A549 (cell line): ENCODE results near the gene SDHAF2. TPM values are rescaled to one million over a fixed set of nuclear protein-coding genes. Genes with fewer than 3 reads are reported as not detected.

ENCODE experiments used
- ATAC-seq, 2 experiments: fragments of 200-7000 bp in 1 of 2; fragments of >200 bp in 1 of 2; cut with Nextera tagmentation in 1 of 2; cut with Tn5 transposase in 1 of 2; 3 replicates each; pipeline versions ENCODE4 v1.8.0 to v1.9.1; 2018 to 2020; ENCODE audit warnings: mild to moderate bottlenecking in 1 of 2, moderate library complexity in 1 of 2
- CTCF ChIA-PET: fragments of 300-600 bp; sonication (Branson Sonifier 250); formaldehyde crosslinking; extraction: SDS; loops from one replicate; lab custom pipeline; 2021; ENCODE audit warnings: antibody characterized with exemption, inconsistent platforms; lab: Yijun Ruan, JAX
- POLR2A ChIA-PET: fragments of 350-600 bp; formaldehyde crosslinking; extraction: SDS; loops from one replicate; lab custom pipeline; 2021; ENCODE audit warnings: antibody characterized with exemption, inconsistent platforms; lab: Yijun Ruan, JAX
- DNase-seq, 2 experiments: peaks; one replicate each; pipeline versions ENCODE4 v3.0.0 to v3.0.0-alpha.2; 2011 to 2016; ENCODE audit warnings: low read depth in 1 of 2, low spot score in 1 of 2
- FAIRE-seq: peaks from 2 replicates; lab custom pipeline; 2011; peaks lifted over from hg19 to GRCh38; lab: Jason Lieb, UNC
- H3K27ac ChIP-seq, 2 experiments: fragments of >200 bp; sonication (Bioruptor Twin); formaldehyde crosslinking; 3 replicates each; pipeline ENCODE4 v1.5.1; 2016 to 2017
- H3K4me1 ChIP-seq: fragments of >200 bp; sonication (Bioruptor Twin); formaldehyde crosslinking; 3 replicates; pipeline ENCODE4 v1.6.1; 2016
- H3K4me2 ChIP-seq: fragments of >200 bp; sonication (Bioruptor Twin); formaldehyde crosslinking; 3 replicates; pipeline ENCODE4 v1.6.1; 2016
- H3K4me3 ChIP-seq: fragments of >200 bp; sonication (Bioruptor Twin); formaldehyde crosslinking; 3 replicates; pipeline ENCODE4 v1.5.1; 2016
- H3K9me3 ChIP-seq: fragments of >200 bp; sonication (Bioruptor Twin); formaldehyde crosslinking; 3 replicates; pipeline ENCODE4 v1.6.1; 2016
- BCL3 ChIP-seq: fragments of >200 bp; sonication (Bioruptor Twin); formaldehyde crosslinking; IDR thresholded peaks from 3 replicates; pipeline ENCODE4 v1.6.1; 2016
- CBX2 ChIP-seq: fragments of 200-600 bp; sonication (generic); IDR thresholded peaks from 2 replicates; pipeline ENCODE4 v1.6.1; 2016; ENCODE audit warnings: low read depth, mild to moderate bottlenecking, borderline replicate concordance
- CHD2 ChIP-seq: fragments of 150-350 bp; IDR thresholded peaks from 2 replicates; pipeline ENCODE4 v1.6.1; 2014; ENCODE audit warnings: low read length; ENCODE audit not compliant: partially characterized antibody
- CHD4 ChIP-seq: fragments of 200-600 bp; sonication (generic); IDR thresholded peaks from 2 replicates; pipeline ENCODE4 v1.6.1; 2016; ENCODE audit warnings: antibody characterized with exemption, mild to moderate bottlenecking, borderline replicate concordance
- EHMT2 ChIP-seq: fragments of 200-600 bp; sonication (generic); IDR thresholded peaks from 2 replicates; pipeline ENCODE4 v1.6.1; 2016; ENCODE audit warnings: antibody characterized with exemption, low read depth, mild to moderate bottlenecking, moderate library complexity
- EP300 ChIP-seq, 2 experiments: fragments of >200 bp; sonication (Bioruptor Twin); formaldehyde crosslinking; IDR thresholded peaks; 2 replicates in 1 of 2; 3 replicates in 1 of 2; pipeline ENCODE4 v1.6.1; 2016 to 2017
- FOSB ChIP-seq: fragments of 250-450 bp; sonication (Bioruptor Pico); IDR thresholded peaks from 2 replicates; pipeline ENCODE4 v1.5.0; 2020; ENCODE audit warnings: mild to moderate bottlenecking, moderate library complexity
- GATA3 ChIP-seq: IDR thresholded peaks from 2 replicates; pipeline ENCODE4 v1.6.1; 2012; ENCODE audit warnings: borderline replicate concordance
- KDM1A ChIP-seq: fragments of 200-600 bp; sonication (generic); IDR thresholded peaks from 2 replicates; pipeline ENCODE4 v1.6.1; 2016; ENCODE audit warnings: low read depth, mild to moderate bottlenecking
- MAX ChIP-seq: IDR thresholded peaks from 2 replicates; pipeline ENCODE4 v1.6.1; 2012
- MAZ ChIP-seq: fragments of 150-350 bp; IDR thresholded peaks from 2 replicates; pipeline ENCODE4 v1.6.1; 2014; ENCODE audit warnings: antibody characterized with exemption, low read depth, low read length, borderline replicate concordance
- PBX3 ChIP-seq: IDR thresholded peaks from 2 replicates; pipeline ENCODE4 v1.6.1; 2012
- POLR2AphosphoS2 ChIP-seq: conservative IDR thresholded peaks from 2 replicates; pipeline ENCODE4 v1.6.1; 2012; ENCODE audit warnings: low read length, improper control_type of control experiment, inconsistent platforms
- RAD21 ChIP-seq, 2 experiments: fragments of >200 bp in 1 of 2; sonication (Bioruptor Twin) in 1 of 2; formaldehyde crosslinking in 1 of 2; IDR thresholded peaks in 1 of 2; conservative IDR thresholded peaks in 1 of 2; 2 replicates in 1 of 2; 3 replicates in 1 of 2; pipeline ENCODE4 v1.6.1; 2012 to 2018; ENCODE audit warnings: inconsistent platforms in 1 of 2
- RCOR1 ChIP-seq: fragments of 150-350 bp; IDR thresholded peaks from 2 replicates; pipeline ENCODE4 v1.6.1; 2014; ENCODE audit warnings: antibody characterized with exemption, low read length, low read depth
- REST ChIP-seq: fragments of 200-600 bp; sonication (generic); IDR thresholded peaks from 2 replicates; pipeline ENCODE4 v1.6.1; 2016; ENCODE audit warnings: antibody characterized with exemption, mild to moderate bottlenecking, moderate library complexity
- RFX5 ChIP-seq: fragments of 450-650 bp; IDR thresholded peaks from 2 replicates; pipeline ENCODE4 v1.7.1; 2014; ENCODE audit warnings: antibody characterized with exemption, mild to moderate bottlenecking, moderate library complexity
- SMC3 ChIP-seq: fragments of >200 bp; sonication (Bioruptor Twin); formaldehyde crosslinking; IDR thresholded peaks from 3 replicates; pipeline ENCODE4 v1.6.1; 2018; ENCODE audit warnings: inconsistent platforms
- WGBS: methylation state at CpG from one replicate; pipeline ENCODE4 v1.1.6; 2017; ENCODE audit errors: missing lambda C conversion rate; 5-methylcytosine and 5-hydroxymethylcytosine counted together
- polyA plus RNA-seq, 4 experiments: library from polyadenylated mRNA; depleted of rRNA in 3 of 4; stranded (reverse); fragments of >200 nt; fragmentation: RNase III in 1 of 4; extraction: RNeasy Plus Mini Kit Qiagen cat#74134 plus additional on column Dnase treatment in 1 of 4; gene quantifications; 2 replicates in 3 of 4; 3 replicates in 1 of 4; pipeline ENCODE4 v1.2.3, GENCODE V29; 2011 to 2017

Gene SDHAF2
- polyA plus RNA-seq, 2 of the 4 experiments (the other 2 are of a cell fraction): 44.4 to 76.4 TPM

GRCh38 chr11:61486779-61487178 lies 56.9 kb downstream of the SDHAF2 start:
- 51% methylated on average over 5 of the region's 5 CpGs for WGBS
- DNase-seq (no peak), FAIRE-seq (no peak), ATAC-seq (no peak)
- TF ChIP-seq CHD2: no peak
- TF ChIP-seq RAD21 (conservative IDR thresholded peaks at IDR 0.05 in 1 of 2, IDR thresholded peaks at IDR 0.05 in 1 of 2): no peak
- TF ChIP-seq RFX5: no peak
- TF ChIP-seq KDM1A: no peak
- TF ChIP-seq CBX2: no peak
- TF ChIP-seq PBX3: no peak
- no peak for TF ChIP-seq EP300 (IDR thresholded peaks at IDR 0.05)
- no peak for TF ChIP-seq GATA3
- no peak for TF ChIP-seq CHD4
- no peak for TF ChIP-seq RCOR1
- no peak for TF ChIP-seq SMC3
- TF ChIP-seq POLR2AphosphoS2: no peak
- Histone ChIP-seq H3K4me3 (no peak overlapping the region), H3K4me2 (no peak overlapping the region), H3K4me1 (no peaks in the 10 kb centered on the region), H3K27ac (no peak overlapping the region), H3K9me3 (no peaks in the 10 kb centered on the region)
- CTCF ChIA-PET: interaction anchor here (1.7 to 9.1 kb wide), 6 partner anchors 8 to 41 kb away, joined by 5 to 75 read pairs (median 10); partner anchors contain the start of gene LRRC10B
- POLR2A ChIA-PET: no interaction called here

GRCh38 chr11:61487342-61488025 lies 57.6 kb downstream of the SDHAF2 start:
- no peak overlapping the region for H3K27ac ChIP-seq
- POLR2A ChIA-PET: no interaction called here

More at GRCh38 chr11:61487342-61488025, 57.6 kb downstream of the SDHAF2 start:
- FAIRE-seq: no peak
- TF ChIP-seq MAZ (no peak), FOSB (CRISPR knock-in tag) (no peak), REST (no peak), MAX (no peak), BCL3 (no peak), EHMT2 (no peak)
- TF ChIP-seq, all 56 proteins: peak for 0
- WGBS: 81% methylated on average over 4 of the region's 4 CpGs
- DNase-seq: no peak
- no peaks in the 10 kb centered on the region for H3K4me1 ChIP-seq
- ATAC-seq: no peak
- CTCF ChIA-PET: interaction anchor here (0.6 to 9.1 kb wide), 8 partner anchors 10 to 380 kb away, joined by 3 to 75 read pairs (median 8); partner anchors contain the start of gene LRRC10B
- no peaks in the 10 kb centered on the region for H3K9me3 ChIP-seq
- no peak overlapping the region for H3K4me2 ChIP-seq
- no peak overlapping the region for H3K4me3 ChIP-seq
